ENCODE data around the gene RNF220. TPM values are rescaled to one million over a fixed set of nuclear protein-coding genes. Genes with fewer than 3 reads are reported as not detected.
A peak's percentile ranks its signal among the peaks of the same experiment; 100 is the strongest.

RNF220 gene
- total and polyA plus RNA-seq, 2 of the 13 experiments (the other 11 are each of a cell fraction or from before 2014, with no cell fraction given), result 48.2 to 72.1 TPM

GRCh38 chr1:44405031-44405797 is at the start of gene RNF220 (continued):
- TF ChIP-seq ATM (IDR thresholded peaks at IDR 0.05; ENCODE audit: borderline replicate concordance), result no peak
- TF ChIP-seq RFXAP (CRISPR knock-in tag; IDR thresholded peaks at IDR 0.05; ENCODE audit: borderline replicate concordance), result no peak
- peak; percentile 87 for TF ChIP-seq SAP130 (CRISPR knock-in tag; IDR thresholded peaks at IDR 0.05; ENCODE audit: low read depth)
- no peak for TF ChIP-seq ZBTB40 (IDR thresholded peaks at IDR 0.05)
- peak; percentile 86 for TF ChIP-seq ZBTB40 (CRISPR knock-in tag; IDR thresholded peaks at IDR 0.05)
- TF ChIP-seq TFDP2 (CRISPR knock-in tag; IDR thresholded peaks at IDR 0.05), result 0 out of 2 replicates have a peak, but pooled peaks have one; percentile 21
- TF ChIP-seq HNF1B (CRISPR knock-in tag; IDR thresholded peaks at IDR 0.05), result peak; percentile 37
- peak; percentile 90 for TF ChIP-seq IRF2 (CRISPR knock-in tag; IDR thresholded peaks at IDR 0.05)
- no peak for TF ChIP-seq SP140L (CRISPR knock-in tag; IDR thresholded peaks at IDR 0.05; ENCODE audit: borderline replicate concordance)
- 0 out of 2 replicates have a peak, but pooled peaks have one; percentile 37 for TF ChIP-seq ZNF83 (CRISPR knock-in tag; IDR thresholded peaks at IDR 0.05; ENCODE audit: borderline replicate concordance)
- TF ChIP-seq SMC3 (IDR thresholded peaks at IDR 0.05; ENCODE audit: low read length), result no peak
- peak; percentile 80; the same call in 1 of the 2 replicates for TF ChIP-seq ZNF747 (CRISPR knock-in tag; IDR thresholded peaks at IDR 0.05; ENCODE audit: borderline replicate concordance)
- peak; percentile 22; the same call in 1 of the 2 replicates for TF ChIP-seq ZNF503 (CRISPR knock-in tag; IDR thresholded peaks at IDR 0.05)
- TF ChIP-seq FOXK1 (CRISPR knock-in tag; IDR thresholded peaks at IDR 0.05; ENCODE audit: borderline replicate concordance, low read depth), result no peak
- no peak for TF ChIP-seq AHR (CRISPR knock-in tag; IDR thresholded peaks at IDR 0.05)
